Neural progenitor cell (in vitro differentiated cells): Measurements from ENCODE around the gene CP.

Experiments used
- CTCF ChIP-seq: fragments of 200-600 bp; sonication (generic); IDR thresholded peaks from 2 replicates; pipeline ENCODE4 v1.5.1; 2017; ENCODE audit warnings: antibody characterized with exemption, mild to moderate bottlenecking
- EZH2 ChIP-seq: fragments of 200-600 bp; sonication (generic); IDR thresholded peaks from 2 replicates; pipeline ENCODE4 v1.6.1; 2017; ENCODE audit warnings: antibody characterized with exemption, mild to moderate bottlenecking, moderate library complexity
- EZH2phosphoT487 ChIP-seq: fragments of 200-600 bp; sonication (generic); IDR thresholded peaks from 2 replicates; pipeline ENCODE4 v1.6.1; 2017; ENCODE audit warnings: antibody characterized with exemption

- TF ChIP-seq CTCF (no peak), EZH2 (no peak), EZH2phosphoT487 (no peak)
Measured at GRCh38 chr3:149245738-149246451, 24.3 kb upstream of the CP start.
